GM06990 (cell line): ENCODE measurements around the gene PAK5.

Experiments used
- DNase-seq: peaks from one replicate; pipeline ENCODE4 v3.0.0-alpha.2; 2011; ENCODE audit not compliant: insufficient read length; ENCODE audit errors: extremely low read depth
- H3K27me3 ChIP-seq: replicated peaks from 2 replicates; pipeline ENCODE4 v1.6.0; 2011; ENCODE audit warnings: low read length; ENCODE audit not compliant: control insufficient read depth, insufficient read depth
- H3K36me3 ChIP-seq: 2 replicates; pipeline ENCODE4 v1.5.1; 2011; ENCODE audit warnings: low read length; ENCODE audit not compliant: control insufficient read depth, insufficient read depth
- H3K4me3 ChIP-seq: replicated peaks from 2 replicates; pipeline ENCODE4 v1.5.1; 2011; ENCODE audit warnings: low read depth, mild to moderate bottlenecking, control low read depth, low read length
- TF ChIP-seq, protein P1 (sequence below): IDR thresholded peaks from 2 replicates; pipeline ENCODE4 v1.5.1; 2011; ENCODE audit warnings: low read length, control low read depth, mild to moderate bottlenecking, inconsistent platforms; ENCODE audit not compliant: insufficient read depth, poor library complexity, severe bottlenecking

Gene PAK5

DNA sequence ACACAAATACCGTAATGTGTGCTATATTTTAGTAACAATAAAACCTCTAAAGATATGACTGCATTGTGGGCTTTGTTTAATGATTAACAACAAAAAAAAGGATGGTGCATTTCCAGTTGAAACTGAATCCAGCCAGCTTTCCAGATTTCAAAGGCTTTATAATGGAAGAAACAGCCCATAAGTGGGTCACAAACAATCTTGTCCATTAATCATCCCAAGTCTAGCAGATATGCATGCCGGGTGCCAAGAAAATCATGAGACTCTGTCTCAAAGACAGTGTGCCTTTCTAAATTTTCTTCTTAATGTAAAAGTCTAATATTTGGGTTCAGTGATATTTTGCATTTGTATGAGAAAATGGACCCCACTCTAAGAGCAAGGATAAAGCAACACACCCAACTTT, 345.1 kb downstream of the PAK5 start:
- Histone ChIP-seq H3K27me3 (no peaks in the 10 kb centered on the region), H3K36me3 (no peaks in the 10 kb centered on the region), H3K4me3 (no peak overlapping the region)
- TF ChIP-seq, protein P1, sequence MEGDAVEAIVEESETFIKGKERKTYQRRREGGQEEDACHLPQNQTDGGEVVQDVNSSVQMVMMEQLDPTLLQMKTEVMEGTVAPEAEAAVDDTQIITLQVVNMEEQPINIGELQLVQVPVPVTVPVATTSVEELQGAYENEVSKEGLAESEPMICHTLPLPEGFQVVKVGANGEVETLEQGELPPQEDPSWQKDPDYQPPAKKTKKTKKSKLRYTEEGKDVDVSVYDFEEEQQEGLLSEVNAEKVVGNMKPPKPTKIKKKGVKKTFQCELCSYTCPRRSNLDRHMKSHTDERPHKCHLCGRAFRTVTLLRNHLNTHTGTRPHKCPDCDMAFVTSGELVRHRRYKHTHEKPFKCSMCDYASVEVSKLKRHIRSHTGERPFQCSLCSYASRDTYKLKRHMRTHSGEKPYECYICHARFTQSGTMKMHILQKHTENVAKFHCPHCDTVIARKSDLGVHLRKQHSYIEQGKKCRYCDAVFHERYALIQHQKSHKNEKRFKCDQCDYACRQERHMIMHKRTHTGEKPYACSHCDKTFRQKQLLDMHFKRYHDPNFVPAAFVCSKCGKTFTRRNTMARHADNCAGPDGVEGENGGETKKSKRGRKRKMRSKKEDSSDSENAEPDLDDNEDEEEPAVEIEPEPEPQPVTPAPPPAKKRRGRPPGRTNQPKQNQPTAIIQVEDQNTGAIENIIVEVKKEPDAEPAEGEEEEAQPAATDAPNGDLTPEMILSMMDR, result no peak
- no peak for DNase-seq

DNA sequence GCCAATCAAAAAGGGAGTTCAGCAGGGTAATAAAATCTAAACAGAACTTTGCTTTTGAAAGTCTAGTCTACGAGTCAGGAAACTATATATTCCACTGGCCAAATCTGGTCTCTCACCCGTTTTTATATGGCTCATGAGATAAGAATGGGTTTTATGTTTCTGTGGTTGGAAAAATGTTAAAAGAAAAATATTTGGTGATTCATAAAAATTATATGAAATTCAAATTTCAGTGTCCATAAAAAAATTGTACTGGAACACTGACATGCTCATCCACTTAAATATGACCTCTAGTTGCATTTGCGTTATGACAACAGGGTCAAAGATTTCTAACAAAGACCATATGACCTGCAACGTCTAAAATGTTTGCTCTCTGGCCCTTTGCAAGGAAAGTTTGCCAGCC, 346.8 kb downstream of the PAK5 start:
- no peak for DNase-seq
- H3K27me3 ChIP-seq, result no peaks in the 10 kb centered on the region
- TF ChIP-seq, protein P1, result no peak

DNA sequence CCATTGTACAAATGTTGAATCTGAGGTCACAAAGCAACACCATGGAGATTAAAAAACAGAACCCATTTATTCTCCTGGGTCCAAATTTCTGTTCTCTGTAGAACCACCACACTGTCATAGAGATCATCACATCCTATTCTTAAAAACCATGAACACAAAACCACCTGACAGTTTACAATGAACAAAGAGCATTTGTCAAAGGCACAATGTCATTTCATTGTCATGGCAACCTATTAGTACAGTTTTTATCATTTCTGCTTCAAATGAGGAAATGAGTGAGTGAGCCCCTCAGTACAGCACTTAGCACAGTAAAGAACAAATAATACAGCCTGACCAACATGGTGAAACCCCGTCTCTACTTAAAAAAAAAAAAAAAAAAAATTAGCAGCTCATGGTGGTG, 347.6 kb downstream of the PAK5 start:
- TF ChIP-seq, protein P1, result no peak
- DNase-seq, result no peak
- no peaks in the 10 kb centered on the region for H3K27me3 ChIP-seq
- H3K36me3 ChIP-seq, result no peaks in the 10 kb centered on the region
- H3K4me3 ChIP-seq, result no peak overlapping the region

More for the DNA sequence above, 346.8 kb downstream of the PAK5 start:
- H3K4me3 ChIP-seq, result no peak overlapping the region
- no peaks in the 10 kb centered on the region for H3K36me3 ChIP-seq

DNA sequence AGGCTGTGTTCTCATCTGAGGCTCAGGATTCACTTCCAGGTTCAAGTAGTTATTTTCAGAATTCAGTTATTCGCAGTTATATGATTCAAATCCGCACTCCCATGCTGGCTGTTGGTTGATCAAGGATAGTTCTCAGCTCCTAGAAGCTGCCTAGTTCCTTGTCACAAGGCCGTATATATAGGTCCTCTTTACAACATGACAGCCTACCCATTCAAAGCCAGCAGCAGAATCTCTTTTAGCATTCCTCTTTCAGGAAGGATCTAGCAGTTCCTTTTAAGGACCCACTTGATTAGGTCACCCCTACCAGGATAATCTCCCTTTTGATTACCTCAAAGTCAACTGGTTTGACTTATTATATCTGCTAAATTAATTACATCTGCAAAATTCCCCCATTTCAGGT, 348.2 kb downstream of the PAK5 start:
- TF ChIP-seq, protein P1, result no peak
- Histone ChIP-seq H3K36me3 (no peaks in the 10 kb centered on the region), H3K27me3 (no peaks in the 10 kb centered on the region), H3K4me3 (no peak overlapping the region)
- DNase-seq, result no peak

DNA sequence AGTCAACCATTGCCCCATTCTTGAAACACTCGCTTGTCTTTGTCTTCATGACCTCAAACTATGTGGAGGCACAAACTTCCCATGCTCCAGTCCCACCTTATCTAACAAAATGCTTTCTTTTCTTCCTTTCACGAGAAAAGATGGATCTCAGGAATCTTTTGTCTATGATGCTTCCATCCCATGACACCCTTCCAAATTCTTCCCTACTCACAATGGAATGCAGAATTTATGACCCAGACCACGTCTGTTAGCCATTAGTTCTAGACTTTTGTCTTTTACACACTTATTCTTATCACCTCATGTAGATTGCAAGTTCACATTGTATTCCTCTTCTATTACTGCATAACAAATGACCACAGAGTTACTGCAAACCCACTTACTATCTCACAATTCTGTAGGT, 348.7 kb downstream of the PAK5 start:
- H3K27me3 ChIP-seq, result no peaks in the 10 kb centered on the region
- DNase-seq, result no peak
- H3K4me3 ChIP-seq, result no peak overlapping the region
- no peaks in the 10 kb centered on the region for H3K36me3 ChIP-seq
- TF ChIP-seq, protein P1, result no peak

DNA sequence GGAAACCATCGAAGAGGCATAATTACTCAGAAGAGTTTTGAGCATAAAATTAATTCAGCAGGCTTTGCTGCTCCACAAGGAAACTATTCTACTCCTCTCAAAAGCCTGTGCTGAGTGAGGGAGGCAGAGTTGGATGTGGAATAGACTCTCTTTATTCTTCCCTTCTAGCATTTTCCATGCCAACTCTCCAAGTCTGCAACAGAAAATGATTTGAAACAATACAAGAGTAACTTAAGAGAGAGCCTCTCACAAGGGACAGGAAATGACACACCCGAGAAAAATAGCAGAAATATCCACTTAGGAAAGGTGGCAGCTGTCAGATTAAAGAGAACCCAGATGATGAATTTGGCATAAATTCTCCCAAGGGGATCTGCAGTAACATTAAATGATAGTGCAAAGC, 350.8 kb downstream of the PAK5 start:
- DNase-seq, result no peak
- Histone ChIP-seq H3K4me3 (no peak overlapping the region), H3K36me3 (no peaks in the 10 kb centered on the region), H3K27me3 (no peaks in the 10 kb centered on the region)
- TF ChIP-seq, protein P1, result no peak
